ENCODE results near the gene XDH.

XDH gene

GRCh38 chr2:31359229-31359628 lies 55.3 kb downstream of the XDH start:
- 20% methylated on average over 1 of the region's 2 CpGs for WGBS
- no peak overlapping the region for H2BK15ac ChIP-seq (ENCODE audit: low read depth, poor library complexity, severe bottlenecking)
- H3K79me1 ChIP-seq (replicated peaks; ENCODE audit: low read length, poor library complexity, severe bottlenecking) = no peaks in the 10 kb centered on the region

GRCh38 chr2:31354837-31355236 lies 59.7 kb downstream of the XDH start:
- WGBS = 56% methylated on average over 2 of the region's 2 CpGs
- Histone ChIP-seq H2BK5ac (ENCODE audit: low read depth, low read length, poor library complexity, severe bottlenecking) (no peak overlapping the region), H3K27me3 (ENCODE audit: control insufficient read depth in 1 of 2, insufficient read depth in 1 of 2, low read length in 2 of 2) (no peaks in the 10 kb centered on the region), H2BK12ac (ENCODE audit: low read length in 2 of 2) (no peak overlapping the region), H2BK15ac (ENCODE audit: low read depth, poor library complexity, severe bottlenecking) (no peak overlapping the region), H3K4ac (ENCODE audit: low read depth in 1 of 2, low read length in 2 of 2) (no peak overlapping the region), H3K9ac (ENCODE audit: low read length) (peak overlapping the region; percentile 42), H3K23ac (ENCODE audit: low read length in 2 of 2) (no peak overlapping the region), H2BK120ac (ENCODE audit: low read depth, low read length) (no peak overlapping the region), H4K91ac (ENCODE audit: low read length) (no peak overlapping the region), H4K8ac (ENCODE audit: low read length) (no peak overlapping the region), H3K4me2 (ENCODE audit: low read length, poor library complexity, severe bottlenecking) (no peak overlapping the region), H3K4me1 (ENCODE audit: control insufficient read depth, insufficient read depth, low read depth, low read length) (no peaks in the 10 kb centered on the region), H3K4me3 (ENCODE audit: insufficient read depth in 1 of 2, low read depth in 1 of 2, low read length in 2 of 2) (no peak overlapping the region), H2AK5ac (ENCODE audit: low read length, severe bottlenecking) (no peak overlapping the region), H3K9me3 (ENCODE audit: control insufficient read depth, low read length) (peaks cover 5% of the 10 kb centered on the region), H3K36me3 (ENCODE audit: control insufficient read depth in 1 of 2, insufficient read depth in 2 of 2, low read depth in 1 of 2, low read length in 2 of 2) (no peaks in the 10 kb centered on the region), H3K27ac (ENCODE audit: low read length, poor library complexity, severe bottlenecking) (no peak overlapping the region), H2AFZ (ENCODE audit: low read depth, low read length) (no peak overlapping the region), H3K14ac (ENCODE audit: low read length in 2 of 2) (no peak overlapping the region), H3K79me1 (replicated peaks; ENCODE audit: low read length, poor library complexity, severe bottlenecking) (no peaks in the 10 kb centered on the region), H3K18ac (ENCODE audit: low read depth in 1 of 2, low read length in 2 of 2) (no peak overlapping the region)
- peak; percentile 25 for DNase-seq

More at GRCh38 chr2:31359229-31359628, 55.3 kb downstream of the XDH start:
- H2BK12ac ChIP-seq (ENCODE audit: low read length in 2 of 2) = no peak overlapping the region
- H3K4me2 ChIP-seq (ENCODE audit: low read length, poor library complexity, severe bottlenecking) = no peak overlapping the region
- H3K36me3 ChIP-seq (ENCODE audit: control insufficient read depth in 1 of 2, insufficient read depth in 2 of 2, low read depth in 1 of 2, low read length in 2 of 2) = no peaks in the 10 kb centered on the region
- H3K27ac ChIP-seq (ENCODE audit: low read length, poor library complexity, severe bottlenecking) = no peak overlapping the region
- no peak overlapping the region for H2BK5ac ChIP-seq (ENCODE audit: low read depth, low read length, poor library complexity, severe bottlenecking)
- H3K9me3 ChIP-seq (ENCODE audit: control insufficient read depth, low read length) = no peaks in the 10 kb centered on the region
- no peak overlapping the region for H3K4me3 ChIP-seq (ENCODE audit: insufficient read depth in 1 of 2, low read depth in 1 of 2, low read length in 2 of 2)
- H3K27me3 ChIP-seq (ENCODE audit: control insufficient read depth in 1 of 2, insufficient read depth in 1 of 2, low read length in 2 of 2) = no peaks in the 10 kb centered on the region
- H3K4ac ChIP-seq (ENCODE audit: low read depth in 1 of 2, low read length in 2 of 2) = no peak overlapping the region
- DNase-seq = no peak
- H3K14ac ChIP-seq (ENCODE audit: low read length in 2 of 2) = no peak overlapping the region
- no peak overlapping the region for H4K91ac ChIP-seq (ENCODE audit: low read length)
- no peaks in the 10 kb centered on the region for H3K4me1 ChIP-seq (ENCODE audit: control insufficient read depth, insufficient read depth, low read depth, low read length)
- H2BK120ac ChIP-seq (ENCODE audit: low read depth, low read length) = no peak overlapping the region
- H3K18ac ChIP-seq (ENCODE audit: low read depth in 1 of 2, low read length in 2 of 2) = no peak overlapping the region
- H3K9ac ChIP-seq (ENCODE audit: low read length) = no peak overlapping the region
- no peak overlapping the region for H2AK5ac ChIP-seq (ENCODE audit: low read length, severe bottlenecking)
- H4K8ac ChIP-seq (ENCODE audit: low read length) = no peak overlapping the region
- H2AFZ ChIP-seq (ENCODE audit: low read depth, low read length) = no peak overlapping the region
- H3K23ac ChIP-seq (ENCODE audit: low read length in 2 of 2) = no peak overlapping the region

- no peak overlapping the region for H2AK5ac ChIP-seq (ENCODE audit: low read length, severe bottlenecking)
- no peak overlapping the region for H4K91ac ChIP-seq (ENCODE audit: low read length)
- H3K4me3 ChIP-seq (ENCODE audit: insufficient read depth in 1 of 2, low read depth in 1 of 2, low read length in 2 of 2) = no peak overlapping the region
- no peak overlapping the region for H2BK15ac ChIP-seq (ENCODE audit: low read depth, poor library complexity, severe bottlenecking)
- no peak for DNase-seq
- peaks cover 0 to under 1% of the 10 kb centered on the region in 2 experiments for H3K36me3 ChIP-seq (ENCODE audit: control insufficient read depth in 1 of 2, insufficient read depth in 2 of 2, low read depth in 1 of 2, low read length in 2 of 2)
- H3K4ac ChIP-seq (ENCODE audit: low read depth in 1 of 2, low read length in 2 of 2) = no peak overlapping the region
- peaks cover 5% of the 10 kb centered on the region for H3K9me3 ChIP-seq (ENCODE audit: control insufficient read depth, low read length)
- no peak overlapping the region for H2BK5ac ChIP-seq (ENCODE audit: low read depth, low read length, poor library complexity, severe bottlenecking)
- H3K18ac ChIP-seq (ENCODE audit: low read depth in 1 of 2, low read length in 2 of 2) = no peak overlapping the region
- no peak overlapping the region for H2BK12ac ChIP-seq (ENCODE audit: low read length in 2 of 2)
- no peaks in the 10 kb centered on the region for H3K79me1 ChIP-seq (replicated peaks; ENCODE audit: low read length, poor library complexity, severe bottlenecking)
- WGBS = 80% methylated on average over 2 of the region's 2 CpGs
- no peak overlapping the region for H3K27ac ChIP-seq (ENCODE audit: low read length, poor library complexity, severe bottlenecking)
- no peak overlapping the region for H3K9ac ChIP-seq (ENCODE audit: low read length)
- H2BK120ac ChIP-seq (ENCODE audit: low read depth, low read length) = no peak overlapping the region
- H3K14ac ChIP-seq (ENCODE audit: low read length in 2 of 2) = no peak overlapping the region
- H3K4me1 ChIP-seq (ENCODE audit: control insufficient read depth, insufficient read depth, low read depth, low read length) = no peaks in the 10 kb centered on the region
- H3K4me2 ChIP-seq (ENCODE audit: low read length, poor library complexity, severe bottlenecking) = no peak overlapping the region
- H3K23ac ChIP-seq (ENCODE audit: low read length in 2 of 2) = no peak overlapping the region
- H3K27me3 ChIP-seq (ENCODE audit: control insufficient read depth in 1 of 2, insufficient read depth in 1 of 2, low read length in 2 of 2) = no peaks in the 10 kb centered on the region
- H4K8ac ChIP-seq (ENCODE audit: low read length) = no peak overlapping the region
- no peak overlapping the region for H2AFZ ChIP-seq (ENCODE audit: low read depth, low read length)
Observed at GRCh38 chr2:31353179-31353578, 61.4 kb downstream of the XDH start.

- Histone ChIP-seq H3K36me3 (ENCODE audit: control insufficient read depth in 1 of 2, insufficient read depth in 2 of 2, low read depth in 1 of 2, low read length in 2 of 2) (peaks cover 0 to 6% of the 10 kb centered on the region in 2 experiments), H2BK5ac (ENCODE audit: low read depth, low read length, poor library complexity, severe bottlenecking) (no peak overlapping the region), H2AFZ (ENCODE audit: low read depth, low read length) (no peak overlapping the region), H3K79me1 (replicated peaks; ENCODE audit: low read length, poor library complexity, severe bottlenecking) (no peaks in the 10 kb centered on the region), H2AK5ac (ENCODE audit: low read length, severe bottlenecking) (no peak overlapping the region), H4K8ac (ENCODE audit: low read length) (no peak overlapping the region), H3K4ac (ENCODE audit: low read depth in 1 of 2, low read length in 2 of 2) (no peak overlapping the region), H3K9me3 (ENCODE audit: control insufficient read depth, low read length) (peaks cover 5% of the 10 kb centered on the region), H3K4me2 (ENCODE audit: low read length, poor library complexity, severe bottlenecking) (no peak overlapping the region), H2BK12ac (ENCODE audit: low read length in 2 of 2) (no peak overlapping the region), H3K27ac (ENCODE audit: low read length, poor library complexity, severe bottlenecking) (no peak overlapping the region), H3K4me3 (ENCODE audit: insufficient read depth in 1 of 2, low read depth in 1 of 2, low read length in 2 of 2) (no peak overlapping the region), H3K9ac (ENCODE audit: low read length) (no peak overlapping the region), H2BK15ac (ENCODE audit: low read depth, poor library complexity, severe bottlenecking) (no peak overlapping the region), H3K23ac (ENCODE audit: low read length in 2 of 2) (no peak overlapping the region), H3K18ac (ENCODE audit: low read depth in 1 of 2, low read length in 2 of 2) (no peak overlapping the region), H3K27me3 (ENCODE audit: control insufficient read depth in 1 of 2, insufficient read depth in 1 of 2, low read length in 2 of 2) (no peaks in the 10 kb centered on the region), H3K4me1 (ENCODE audit: control insufficient read depth, insufficient read depth, low read depth, low read length) (peaks cover 5% of the 10 kb centered on the region), H4K91ac (ENCODE audit: low read length) (no peak overlapping the region), H2BK120ac (ENCODE audit: low read depth, low read length) (no peak overlapping the region), H3K14ac (ENCODE audit: low read length in 2 of 2) (no peak overlapping the region)
- 97% methylated on average over 6 of the region's 6 CpGs for WGBS
- no peak for DNase-seq
Observed at GRCh38 chr2:31349684-31350083, 64.9 kb downstream of the XDH start.

All from mesenchymal stem cell (in vitro differentiated cells and primary cell).